DND-41 (cell line): ENCODE results near the gene WDR5.

Source experiments
- ATAC-seq: fragments of 200-7000 bp; cut with Tn5 transposase; 3 replicates; pipeline ENCODE4 v1.9.1; 2021; ENCODE audit warnings: low read depth; ENCODE audit not compliant: insufficient read depth
- DNase-seq: peaks from one replicate; pipeline ENCODE4 v3.0.0-alpha.2; 2020
- H2AFZ ChIP-seq: 2 replicates; pipeline ENCODE4 v1.6.0; 2012; ENCODE audit warnings: low read depth, low read length
- H3K27ac ChIP-seq: 2 replicates; pipeline ENCODE4 v1.5.1; 2012; ENCODE audit warnings: low read length, inconsistent platforms
- H3K27me3 ChIP-seq: fragments of 200-600 bp; sonication (generic); 2 replicates; pipeline ENCODE4 v1.6.0; 2012; ENCODE audit warnings: low read length, mild to moderate bottlenecking, inconsistent platforms; ENCODE audit not compliant: insufficient read depth, poor library complexity
- H3K36me3 ChIP-seq: 2 replicates; pipeline ENCODE4 v1.5.1; 2012; ENCODE audit warnings: low read length, inconsistent platforms; ENCODE audit not compliant: insufficient read depth
- H3K4me1 ChIP-seq: 2 replicates; pipeline ENCODE4 v1.5.1; 2012; ENCODE audit warnings: mild to moderate bottlenecking, low read length; ENCODE audit not compliant: insufficient read depth
- H3K4me2 ChIP-seq: 2 replicates; pipeline ENCODE4 v1.6.0; 2012; ENCODE audit warnings: mild to moderate bottlenecking, moderate library complexity, low read length, inconsistent platforms; ENCODE audit not compliant: insufficient read depth
- H3K4me3 ChIP-seq, 2 experiments: fragments of 200-600 bp in 1 of 2; shearing (Covaris generic) in 1 of 2; 2 replicates each; pipeline ENCODE4 v1.5.1; 2012 to 2016; ENCODE audit warnings: inconsistent platforms in 2 of 2, low read length in 2 of 2, mild to moderate bottlenecking in 2 of 2, low read depth in 1 of 2, moderate library complexity in 1 of 2
- H3K79me2 ChIP-seq: 2 replicates; pipeline ENCODE4 v1.6.0; 2012; ENCODE audit warnings: low read length, inconsistent platforms; ENCODE audit not compliant: insufficient read depth
- H3K9ac ChIP-seq: 2 replicates; pipeline ENCODE4 v1.6.0; 2012; ENCODE audit warnings: low read depth, mild to moderate bottlenecking, inconsistent platforms, low read length, moderate library complexity
- H3K9me3 ChIP-seq: 2 replicates; pipeline ENCODE4 v1.5.1; 2012; ENCODE audit warnings: low read length, moderate library complexity, mild to moderate bottlenecking, inconsistent platforms; ENCODE audit not compliant: insufficient read depth, severe bottlenecking
- H4K20me1 ChIP-seq: 2 replicates; pipeline ENCODE4 v1.6.0; 2012; ENCODE audit warnings: low read length; ENCODE audit not compliant: insufficient read depth
- EZH2 ChIP-seq: IDR thresholded peaks from 3 replicates; pipeline ENCODE4 v1.6.1; 2012; ENCODE audit warnings: borderline replicate concordance, low read depth, mild to moderate bottlenecking, moderate library complexity, low read length, inconsistent platforms; ENCODE audit not compliant: severe bottlenecking
- TF ChIP-seq, protein P1 (sequence below): IDR thresholded peaks from 2 replicates; pipeline ENCODE4 v1.5.1; 2012; ENCODE audit warnings: borderline replicate concordance, low read length, moderate library complexity, mild to moderate bottlenecking; ENCODE audit not compliant: poor library complexity, severe bottlenecking; ENCODE audit errors: extremely low read depth

The WDR5 gene

DNA sequence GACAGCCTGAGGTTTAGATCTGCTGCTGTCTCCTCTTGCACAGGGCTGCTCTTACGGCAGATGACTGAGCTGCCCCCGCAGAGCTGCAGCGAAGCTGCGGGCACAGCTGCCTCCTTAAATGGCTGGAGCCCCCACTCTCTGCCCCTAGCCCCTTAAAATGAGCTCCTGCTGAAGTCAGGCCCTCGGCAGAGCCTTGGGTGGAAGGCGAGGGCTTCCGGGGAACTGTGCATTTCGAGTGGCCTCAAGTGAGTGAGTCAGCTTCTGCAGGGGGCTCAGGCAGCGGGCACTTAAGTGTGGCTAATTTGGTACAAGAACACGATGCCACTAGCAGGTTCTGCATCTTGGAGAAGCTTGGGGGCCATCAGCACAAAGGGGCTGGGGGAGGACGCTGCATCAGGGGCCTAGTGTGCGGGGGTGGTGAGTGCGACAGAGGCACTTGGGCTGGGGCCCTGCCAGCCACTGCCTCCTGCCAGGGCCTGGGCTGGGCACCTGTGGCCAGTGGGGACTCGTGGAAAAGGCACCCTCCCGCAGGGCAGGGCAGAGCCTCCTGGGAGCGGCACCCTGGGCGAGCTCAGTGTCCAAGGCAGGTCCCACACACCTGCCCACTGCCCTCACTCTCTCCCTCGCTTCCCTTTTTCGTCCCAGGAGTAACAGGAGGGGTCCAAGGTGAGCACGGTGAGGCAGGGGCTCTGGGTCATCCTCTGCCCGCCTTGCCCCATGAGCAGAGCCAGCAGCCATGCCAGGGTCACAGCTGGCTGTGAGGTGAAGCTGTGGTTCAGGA is 57.3 kb downstream of the WDR5 start:
- Histone ChIP-seq H3K4me3 (no peak overlapping the region), H4K20me1 (no peaks in the 10 kb centered on the region), H3K79me2 (no peaks in the 10 kb centered on the region), H3K9ac (no peak overlapping the region), H3K4me2 (no peak overlapping the region), H3K9me3 (no peaks in the 10 kb centered on the region), H3K4me1 (no peaks in the 10 kb centered on the region), H2AFZ (no peak overlapping the region), H3K27me3 (no peaks in the 10 kb centered on the region), H3K36me3 (no peaks in the 10 kb centered on the region), H3K27ac (no peak overlapping the region)
- no peak for TF ChIP-seq EZH2
- TF ChIP-seq, protein P1, sequence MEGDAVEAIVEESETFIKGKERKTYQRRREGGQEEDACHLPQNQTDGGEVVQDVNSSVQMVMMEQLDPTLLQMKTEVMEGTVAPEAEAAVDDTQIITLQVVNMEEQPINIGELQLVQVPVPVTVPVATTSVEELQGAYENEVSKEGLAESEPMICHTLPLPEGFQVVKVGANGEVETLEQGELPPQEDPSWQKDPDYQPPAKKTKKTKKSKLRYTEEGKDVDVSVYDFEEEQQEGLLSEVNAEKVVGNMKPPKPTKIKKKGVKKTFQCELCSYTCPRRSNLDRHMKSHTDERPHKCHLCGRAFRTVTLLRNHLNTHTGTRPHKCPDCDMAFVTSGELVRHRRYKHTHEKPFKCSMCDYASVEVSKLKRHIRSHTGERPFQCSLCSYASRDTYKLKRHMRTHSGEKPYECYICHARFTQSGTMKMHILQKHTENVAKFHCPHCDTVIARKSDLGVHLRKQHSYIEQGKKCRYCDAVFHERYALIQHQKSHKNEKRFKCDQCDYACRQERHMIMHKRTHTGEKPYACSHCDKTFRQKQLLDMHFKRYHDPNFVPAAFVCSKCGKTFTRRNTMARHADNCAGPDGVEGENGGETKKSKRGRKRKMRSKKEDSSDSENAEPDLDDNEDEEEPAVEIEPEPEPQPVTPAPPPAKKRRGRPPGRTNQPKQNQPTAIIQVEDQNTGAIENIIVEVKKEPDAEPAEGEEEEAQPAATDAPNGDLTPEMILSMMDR: no peak
- DNase-seq: no peak
- ATAC-seq: no peak

DNA sequence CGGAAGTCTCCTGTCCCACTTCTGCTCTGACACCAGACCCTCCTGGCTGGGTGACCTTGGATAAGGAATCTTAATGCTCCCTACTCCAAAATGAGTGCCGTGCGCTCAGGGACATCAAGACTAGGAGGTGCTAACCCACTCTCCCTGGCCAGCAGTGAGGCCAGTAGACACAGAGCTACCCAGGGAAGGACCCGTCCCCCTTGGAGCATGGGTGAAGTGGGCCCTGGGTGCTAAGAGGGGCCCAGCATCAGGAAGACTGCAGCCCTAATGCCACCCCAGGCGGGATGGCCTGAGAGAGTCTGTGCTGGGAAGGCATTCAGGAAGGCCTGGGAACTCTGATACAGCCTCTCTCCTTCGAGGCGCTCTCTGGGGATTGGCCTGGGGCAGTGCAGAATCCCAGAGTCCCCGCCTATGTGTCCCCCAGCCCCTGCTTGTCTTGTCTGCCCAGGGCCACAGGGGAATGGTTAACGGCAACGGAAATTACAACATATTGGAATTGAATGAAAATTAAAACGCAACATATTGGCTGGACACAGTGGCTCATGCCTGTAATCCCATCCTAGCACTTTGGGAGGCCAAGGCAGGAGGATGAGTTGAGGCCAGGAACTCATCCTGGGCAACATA is 58.1 kb downstream of the WDR5 start:
- TF ChIP-seq, protein P1: no peak
- no peak for TF ChIP-seq EZH2

DNA sequence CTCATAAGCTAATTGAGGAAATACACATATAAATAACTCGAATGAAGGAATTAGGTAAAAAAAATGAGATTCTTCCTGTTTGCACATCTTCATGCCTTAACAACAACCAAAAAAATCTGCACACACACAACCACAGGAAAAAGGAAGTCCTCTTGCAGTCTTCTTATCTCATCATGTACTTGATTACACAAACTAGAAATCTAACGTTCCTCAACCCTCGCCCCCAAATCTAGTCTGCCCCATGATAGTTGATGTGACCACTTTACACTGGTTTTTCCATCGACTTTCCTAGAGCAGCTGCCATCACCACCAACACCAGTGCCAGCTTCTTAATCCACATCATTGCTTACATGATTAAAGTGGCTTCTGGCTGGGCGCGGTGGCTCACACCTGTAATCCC is 59.7 kb downstream of the WDR5 start:
- Histone ChIP-seq H3K27ac (no peak overlapping the region), H3K4me2 (no peak overlapping the region), H3K36me3 (no peaks in the 10 kb centered on the region), H4K20me1 (no peaks in the 10 kb centered on the region; the same call in 1 of the 2 replicates), H3K27me3 (no peaks in the 10 kb centered on the region), H3K9me3 (no peaks in the 10 kb centered on the region), H2AFZ (no peak overlapping the region), H3K4me3 (no peak overlapping the region), H3K9ac (no peak overlapping the region), H3K4me1 (no peaks in the 10 kb centered on the region), H3K79me2 (no peaks in the 10 kb centered on the region)
- ATAC-seq: no peak
- TF ChIP-seq, protein P1: no peak
- no peak for TF ChIP-seq EZH2
- DNase-seq: no peak

More for the DNA sequence above, 58.1 kb downstream of the WDR5 start:
- DNase-seq: no peak
- Histone ChIP-seq H3K79me2 (no peaks in the 10 kb centered on the region), H4K20me1 (no peaks in the 10 kb centered on the region; the same call in 1 of the 2 replicates), H3K4me3 (no peak overlapping the region), H3K4me1 (no peaks in the 10 kb centered on the region), H3K9me3 (no peaks in the 10 kb centered on the region), H3K36me3 (no peaks in the 10 kb centered on the region), H3K27ac (no peak overlapping the region), H2AFZ (no peak overlapping the region), H3K4me2 (no peak overlapping the region), H3K27me3 (no peaks in the 10 kb centered on the region), H3K9ac (no peak overlapping the region)
- ATAC-seq: no peak
